Measurements from ENCODE around the gene CMTM6. TPM values are rescaled to one million over a fixed set of nuclear protein-coding genes. Genes with fewer than 3 reads are reported as not detected.
"Not testable (repeated sequence)": the region's sequence is repeated elsewhere in the genome, so short reads cannot be mapped to it uniquely, and the experiment has no call there.

Gene CMTM6
- total RNA-seq, 3 donors from 2014 or later, result 44.3 to 60.9 (median 47.9) TPM

GRCh38 chr3:32453346-32453745 is 49.3 kb downstream of the CMTM6 start:
- H3K9me3 Mint-ChIP-seq, result no peaks in the 10 kb centered on the region
- H3K36me3 Mint-ChIP-seq (ENCODE audit: insufficient read depth), result peaks cover 33% of the 10 kb centered on the region
- ATAC-seq (no peak), DNase-seq (no peak)
- H3K4me1 Mint-ChIP-seq (ENCODE audit: low read depth), result peaks cover 56% of the 10 kb centered on the region
- H3K4me3 Mint-ChIP-seq, result no peak overlapping the region
- H3K27me3 Mint-ChIP-seq (ENCODE audit: low read depth), result no peaks in the 10 kb centered on the region

DNA sequence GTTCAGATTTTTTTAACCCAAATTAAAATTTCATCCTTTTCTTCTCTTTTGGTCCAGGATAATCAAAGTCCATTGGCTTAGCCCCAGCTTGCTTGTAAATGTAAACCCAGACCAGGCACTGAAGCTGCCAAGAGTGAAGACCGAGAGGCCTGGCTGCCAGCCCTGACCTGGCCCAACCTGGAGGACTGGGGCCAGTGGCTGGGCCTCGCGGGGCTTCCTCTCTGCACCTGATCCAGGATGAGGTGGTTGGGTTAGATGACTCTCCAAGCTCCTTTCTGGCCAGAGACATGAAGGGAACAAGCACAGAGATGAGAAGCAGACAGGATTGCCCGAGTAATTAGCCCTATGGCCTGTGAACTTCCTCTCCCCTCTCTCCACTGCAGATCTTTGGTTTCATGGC is 50.6 kb downstream of the CMTM6 start:
- no peak for ATAC-seq
- DNase-seq, result no peak
- H3K36me3 Mint-ChIP-seq (ENCODE audit: insufficient read depth), result peaks cover 37% of the 10 kb centered on the region
- H3K4me3 Mint-ChIP-seq, result no peak overlapping the region
- peaks cover 57% of the 10 kb centered on the region for H3K4me1 Mint-ChIP-seq (ENCODE audit: low read depth)
- no peaks in the 10 kb centered on the region for H3K27me3 Mint-ChIP-seq (ENCODE audit: low read depth)
- no peaks in the 10 kb centered on the region for H3K9me3 Mint-ChIP-seq

DNA sequence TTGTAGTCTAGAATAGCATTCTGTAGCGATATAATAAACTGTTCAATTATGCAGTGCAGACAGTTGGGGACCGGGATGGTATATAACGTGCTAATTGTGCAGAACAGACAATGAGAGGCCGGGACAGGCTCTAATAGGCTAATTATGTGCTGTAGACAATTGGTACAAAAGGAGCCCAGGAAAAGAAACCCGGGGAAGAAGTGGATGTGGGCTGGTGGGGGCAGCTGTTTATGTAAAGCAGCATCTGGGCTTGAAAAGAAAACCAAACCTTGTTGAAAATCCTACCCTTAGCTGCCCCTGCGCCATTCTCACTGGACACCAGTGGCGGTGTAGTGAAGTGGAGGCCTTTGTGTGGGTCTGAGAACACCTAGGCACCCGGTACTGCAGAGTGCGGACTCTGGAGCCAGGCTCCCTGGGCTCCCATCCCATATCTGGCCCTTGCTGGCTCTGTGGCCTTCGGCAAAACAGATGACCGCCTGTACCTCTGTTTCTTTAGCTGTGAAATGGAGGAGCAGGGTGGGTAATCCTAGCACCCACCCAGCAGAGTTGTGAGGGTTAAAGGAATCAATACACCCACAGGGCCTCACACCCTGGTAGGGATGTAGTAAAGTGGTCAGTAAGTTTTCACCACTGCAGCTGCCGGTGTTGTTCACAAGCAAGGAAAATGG is 51.5 kb downstream of the CMTM6 start:
- Mint-ChIP-seq H3K4me1 (ENCODE audit: low read depth) (peaks cover 57% of the 10 kb centered on the region), H3K4me3 (no peak overlapping the region), H3K27me3 (ENCODE audit: low read depth) (no peaks in the 10 kb centered on the region), H3K36me3 (ENCODE audit: insufficient read depth) (peaks cover 42% of the 10 kb centered on the region), H3K9me3 (no peaks in the 10 kb centered on the region)
- ATAC-seq, result no peak
- DNase-seq, result no peak

GRCh38 chr3:32450426-32450825 is 52.2 kb downstream of the CMTM6 start:
- Mint-ChIP-seq H3K4me1 (ENCODE audit: low read depth) (peaks cover 55% of the 10 kb centered on the region), H3K36me3 (ENCODE audit: insufficient read depth) (peaks cover 42% of the 10 kb centered on the region), H3K27me3 (ENCODE audit: low read depth) (no peaks in the 10 kb centered on the region), H3K4me3 (no peak overlapping the region), H3K9me3 (no peaks in the 10 kb centered on the region)
- ATAC-seq (no peak), DNase-seq (no peak)

- Mint-ChIP-seq H3K9me3 (no peaks in the 10 kb centered on the region), H3K36me3 (ENCODE audit: insufficient read depth) (peaks cover 42% of the 10 kb centered on the region), H3K27me3 (ENCODE audit: low read depth) (no peaks in the 10 kb centered on the region), H3K4me1 (ENCODE audit: low read depth) (peaks cover 52% of the 10 kb centered on the region), H3K4me3 (no peak overlapping the region)
- no peak for DNase-seq
- ATAC-seq, result no peak
Observed at GRCh38 chr3:32449691-32450090, 53.0 kb downstream of the CMTM6 start.

- no peak overlapping the region for H3K4me3 Mint-ChIP-seq
- H3K4me1 Mint-ChIP-seq (ENCODE audit: low read depth), result peaks cover 51% of the 10 kb centered on the region
- H3K27me3 Mint-ChIP-seq (ENCODE audit: low read depth), result no peaks in the 10 kb centered on the region
- DNase-seq (no peak), ATAC-seq (no peak)
- H3K36me3 Mint-ChIP-seq (ENCODE audit: insufficient read depth), result peaks cover 39% of the 10 kb centered on the region
- no peaks in the 10 kb centered on the region for H3K9me3 Mint-ChIP-seq
Observed at GRCh38 chr3:32448686-32449474, 53.8 kb downstream of the CMTM6 start.

- H3K36me3 Mint-ChIP-seq (ENCODE audit: insufficient read depth), result peaks cover 36% of the 10 kb centered on the region
- H3K4me1 Mint-ChIP-seq (ENCODE audit: low read depth), result peaks cover 54% of the 10 kb centered on the region
Observed at GRCh38 chr3:32447865-32448400, 54.7 kb downstream of the CMTM6 start.

GRCh38 chr3:32443478-32443877 is 59.2 kb downstream of the CMTM6 start:
- Mint-ChIP-seq H3K4me3 (no peak overlapping the region), H3K9me3 (no peaks in the 10 kb centered on the region)

More at GRCh38 chr3:32447865-32448400, 54.7 kb downstream of the CMTM6 start:
- Mint-ChIP-seq H3K9me3 (no peaks in the 10 kb centered on the region), H3K4me3 (no peak overlapping the region), H3K27me3 (ENCODE audit: low read depth) (no peaks in the 10 kb centered on the region)
- no peak for ATAC-seq
- no peak for DNase-seq

DNA sequence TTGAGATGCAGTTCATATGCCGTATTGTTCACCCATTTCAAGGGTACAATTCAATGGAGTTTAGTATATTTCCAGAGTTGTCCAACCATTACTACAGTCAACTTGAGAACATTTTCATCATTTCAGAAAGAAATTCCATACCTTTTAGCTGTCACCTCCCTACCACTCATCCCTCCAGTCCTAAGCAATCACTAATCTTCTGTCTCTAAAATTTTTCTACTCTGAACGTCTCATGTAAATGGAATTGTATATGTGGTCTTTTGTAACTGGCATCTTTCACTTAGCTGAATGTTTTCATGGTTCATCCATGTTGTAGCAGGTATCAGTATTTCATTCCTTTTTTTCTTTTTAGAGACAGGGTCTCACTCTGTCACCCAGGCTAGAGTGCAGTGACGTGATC is 59.9 kb downstream of the CMTM6 start:
- Mint-ChIP-seq H3K36me3 (ENCODE audit: insufficient read depth) (peaks cover 27% of the 10 kb centered on the region), H3K4me3 (no peak overlapping the region)

More at GRCh38 chr3:32443478-32443877, 59.2 kb downstream of the CMTM6 start:
- Mint-ChIP-seq H3K4me1 (ENCODE audit: low read depth) (peaks cover 84% of the 10 kb centered on the region), H3K36me3 (ENCODE audit: insufficient read depth) (peaks cover 30% of the 10 kb centered on the region), H3K27me3 (ENCODE audit: low read depth) (no peaks in the 10 kb centered on the region)
- DNase-seq, result no peak
- ATAC-seq, result peak; percentile 51 to 72

DNA sequence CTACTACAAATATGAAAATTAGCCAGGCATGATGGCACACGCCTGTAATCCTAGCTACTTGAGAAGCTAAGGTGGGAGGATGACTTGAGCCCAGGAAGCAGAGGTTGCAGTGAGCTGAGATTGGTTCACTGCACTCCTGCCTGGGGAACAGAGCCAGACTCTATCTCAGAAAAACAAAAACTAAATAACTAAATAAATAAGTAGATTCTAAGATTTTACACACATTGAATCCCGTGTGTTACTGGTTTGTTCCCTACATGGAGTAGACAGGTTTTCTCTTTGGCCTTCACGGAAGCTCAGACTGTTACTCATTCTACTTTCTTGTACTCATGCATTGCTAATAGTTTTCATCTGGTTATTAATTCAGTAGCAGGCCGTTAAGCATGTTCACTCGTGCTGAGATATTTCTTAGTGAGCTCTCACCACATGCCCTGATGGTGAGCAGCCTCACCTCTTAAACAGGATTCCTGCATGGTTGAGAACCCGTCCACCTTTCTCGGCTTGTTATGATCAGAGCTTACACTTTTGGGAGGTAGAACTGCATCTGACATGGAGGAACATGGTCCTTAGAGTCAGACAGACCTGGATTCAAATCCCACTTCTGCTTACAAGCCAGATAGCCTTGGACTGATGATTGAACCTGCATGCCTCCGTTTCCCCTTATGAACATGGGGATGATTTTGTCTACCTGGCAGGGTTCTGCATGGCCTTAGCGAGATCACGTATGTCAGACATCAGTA is 61.9 kb downstream of the CMTM6 start:
- no peak for DNase-seq
- ATAC-seq, result no peak
- peaks cover 17% of the 10 kb centered on the region for H3K36me3 Mint-ChIP-seq (ENCODE audit: insufficient read depth)
- H3K27me3 Mint-ChIP-seq (ENCODE audit: low read depth), result no peaks in the 10 kb centered on the region
- no peaks in the 10 kb centered on the region for H3K9me3 Mint-ChIP-seq
- peaks cover 79% of the 10 kb centered on the region for H3K4me1 Mint-ChIP-seq (ENCODE audit: low read depth)
- H3K4me3 Mint-ChIP-seq, result no peak overlapping the region

More for the DNA sequence above, 59.9 kb downstream of the CMTM6 start:
- DNase-seq (no peak), ATAC-seq (no peak)
- peaks cover 84% of the 10 kb centered on the region for H3K4me1 Mint-ChIP-seq (ENCODE audit: low read depth)
- H3K9me3 Mint-ChIP-seq, result no peaks in the 10 kb centered on the region
- no peaks in the 10 kb centered on the region for H3K27me3 Mint-ChIP-seq (ENCODE audit: low read depth)

DNA sequence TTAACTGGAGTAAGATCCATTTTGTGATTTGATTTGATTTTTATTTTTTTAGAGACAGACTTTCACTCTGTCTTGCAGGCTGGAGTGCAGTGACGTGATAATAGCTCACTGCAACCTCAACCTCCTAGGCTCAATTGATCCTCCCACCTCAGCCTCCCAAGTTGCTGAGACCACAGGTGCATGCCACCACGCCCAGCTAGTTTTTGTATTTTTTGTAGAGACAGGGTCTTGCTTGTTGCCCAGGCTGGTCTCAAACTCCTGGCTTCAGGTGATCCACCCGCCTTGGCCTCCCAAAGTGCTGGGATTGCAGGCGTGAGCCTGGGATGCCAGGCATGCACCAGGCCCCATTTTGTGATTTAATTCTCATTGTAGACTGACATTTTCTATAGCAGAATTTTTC is 63.2 kb downstream of the CMTM6 start:
- H3K4me3 Mint-ChIP-seq, result not testable (repeated sequence)
- ATAC-seq, result peak; percentile 12 to 32

DNA sequence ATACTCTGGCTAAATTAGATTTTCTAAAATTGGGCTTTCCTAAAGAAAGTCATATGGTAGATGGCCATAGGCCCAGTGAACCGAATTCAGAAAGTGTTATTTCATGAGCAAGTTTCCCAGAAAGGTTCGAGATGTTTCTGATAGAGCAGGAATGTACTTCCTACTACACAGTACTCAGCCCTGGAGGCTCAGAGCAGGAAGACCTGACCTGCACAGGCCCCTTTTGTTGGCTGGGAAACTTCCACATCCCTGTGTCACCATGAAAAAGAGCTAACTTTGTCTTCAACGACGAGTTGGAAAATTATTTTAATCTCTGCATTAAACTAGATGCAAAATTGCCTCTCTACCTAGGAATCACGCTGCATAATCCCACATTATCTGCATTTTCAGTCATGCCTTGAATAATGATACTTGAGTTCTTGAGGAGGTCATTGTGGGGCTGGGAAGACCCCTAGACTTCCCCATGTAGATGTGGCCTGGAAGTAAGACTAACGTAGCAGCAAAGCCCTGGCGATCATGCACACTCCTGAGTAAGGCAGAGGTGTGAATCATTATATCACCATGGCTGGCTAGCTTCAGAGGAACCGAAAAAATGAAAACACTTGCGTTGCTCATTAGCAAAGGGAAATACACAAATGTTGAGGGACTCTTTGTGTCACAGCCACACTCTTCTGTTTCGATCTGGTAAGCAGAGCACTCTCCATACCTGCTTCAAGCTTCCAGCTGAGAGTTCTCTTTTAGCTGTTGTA is 63.9 kb downstream of the CMTM6 start:
- peak overlapping the region; percentile 2 for H3K4me3 Mint-ChIP-seq
- peaks cover 14% of the 10 kb centered on the region for H3K36me3 Mint-ChIP-seq (ENCODE audit: insufficient read depth)
- peaks cover 74% of the 10 kb centered on the region for H3K4me1 Mint-ChIP-seq (ENCODE audit: low read depth)
- H3K27me3 Mint-ChIP-seq (ENCODE audit: low read depth), result no peaks in the 10 kb centered on the region
- H3K9me3 Mint-ChIP-seq, result no peaks in the 10 kb centered on the region
- ATAC-seq, result peak; percentile 82 to 90
- no peak for DNase-seq

More for the DNA sequence above, 63.2 kb downstream of the CMTM6 start:
- not testable (repeated sequence) for H3K9me3 Mint-ChIP-seq; DNase-seq; H3K27me3 Mint-ChIP-seq (ENCODE audit: low read depth)
- H3K36me3 Mint-ChIP-seq (ENCODE audit: insufficient read depth), result peaks cover 14% of the 10 kb centered on the region
- H3K4me1 Mint-ChIP-seq (ENCODE audit: low read depth), result peaks cover 78% of the 10 kb centered on the region

GRCh38 chr3:32437896-32438295 is 64.8 kb downstream of the CMTM6 start:
- ATAC-seq (no peak), DNase-seq (no peak)
- Mint-ChIP-seq H3K36me3 (ENCODE audit: insufficient read depth) (peaks cover 10% of the 10 kb centered on the region), H3K4me1 (ENCODE audit: low read depth) (peaks cover 74% of the 10 kb centered on the region), H3K9me3 (no peaks in the 10 kb centered on the region), H3K27me3 (ENCODE audit: low read depth) (no peaks in the 10 kb centered on the region), H3K4me3 (no peak overlapping the region)

- H3K27me3 Mint-ChIP-seq (ENCODE audit: low read depth), result no peaks in the 10 kb centered on the region
- ATAC-seq, result no peak
- peaks cover 3% of the 10 kb centered on the region for H3K36me3 Mint-ChIP-seq (ENCODE audit: insufficient read depth)
- no peak overlapping the region for H3K4me3 Mint-ChIP-seq
- no peaks in the 10 kb centered on the region for H3K9me3 Mint-ChIP-seq
- H3K4me1 Mint-ChIP-seq (ENCODE audit: low read depth), result peaks cover 79% of the 10 kb centered on the region
- no peak for DNase-seq
Observed at GRCh38 chr3:32436816-32437189, 65.8 kb downstream of the CMTM6 start.

Data from activated T-cell treated with anti-CD3 and anti-CD28 coated beads, Interleukin-2, amount 50 U/mL, for 4 hours (primary cell).